Liver (tissue), 3 donors: ENCODE data around the gene SHTN1.

Experiments
- GABPA ChIP-seq, 2 donors: IDR thresholded peaks in 1 of 2; conservative IDR thresholded peaks in 1 of 2; 2 replicates each; pipeline ENCODE4 v1.6.1; 2016; ENCODE audit warnings: antibody characterized with exemption in 2 of 2, mild to moderate bottlenecking in 1 of 2, moderate library complexity in 1 of 2
- MAX ChIP-seq: IDR thresholded peaks from 2 replicates; pipeline ENCODE4 v1.6.1; 2016; ENCODE audit warnings: antibody characterized with exemption
- RAD21 ChIP-seq, 2 donors: IDR thresholded peaks; 2 replicates each; pipeline ENCODE4 v1.6.1; 2016; ENCODE audit warnings: antibody characterized with exemption in 2 of 2, mild to moderate bottlenecking in 2 of 2
- REST ChIP-seq: IDR thresholded peaks from 2 replicates; pipeline ENCODE4 v1.6.1; 2016; ENCODE audit warnings: antibody characterized with exemption, mild to moderate bottlenecking
- SP1 ChIP-seq: IDR thresholded peaks from 2 replicates; pipeline ENCODE4 v1.6.1; 2018; ENCODE audit warnings: antibody characterized with exemption, mild to moderate bottlenecking
- TAF1 ChIP-seq: conservative IDR thresholded peaks from 2 replicates; pipeline ENCODE4 v1.6.1; 2016; ENCODE audit warnings: antibody characterized with exemption, mild to moderate bottlenecking
- YY1 ChIP-seq: IDR thresholded peaks from 2 replicates; pipeline ENCODE4 v1.6.1; 2016; ENCODE audit warnings: antibody characterized with exemption, mild to moderate bottlenecking
- TF ChIP-seq, protein P1 (sequence below): fragments of 150-350 bp; IDR thresholded peaks from 2 replicates; pipeline ENCODE4 v1.5.1; 2017; ENCODE audit warnings: improper control_type of control experiment, low read depth, low read length; ENCODE audit not compliant: missing input control
- TF ChIP-seq, protein P2 (sequence below): IDR thresholded peaks from 2 replicates; pipeline ENCODE4 v1.6.1; 2016; ENCODE audit warnings: antibody characterized with exemption
- TF ChIP-seq, protein P3 (sequence below): IDR thresholded peaks from 2 replicates; pipeline ENCODE4 v1.6.1; 2016; ENCODE audit warnings: antibody characterized with exemption
- donor health status: healthy.
- donor health status: healthy.

GRCh38 chr10:117005527-117006055 is 604 bp upstream of the SHTN1 start:
- TF ChIP-seq TAF1, result no peak
- TF ChIP-seq, protein P1, sequence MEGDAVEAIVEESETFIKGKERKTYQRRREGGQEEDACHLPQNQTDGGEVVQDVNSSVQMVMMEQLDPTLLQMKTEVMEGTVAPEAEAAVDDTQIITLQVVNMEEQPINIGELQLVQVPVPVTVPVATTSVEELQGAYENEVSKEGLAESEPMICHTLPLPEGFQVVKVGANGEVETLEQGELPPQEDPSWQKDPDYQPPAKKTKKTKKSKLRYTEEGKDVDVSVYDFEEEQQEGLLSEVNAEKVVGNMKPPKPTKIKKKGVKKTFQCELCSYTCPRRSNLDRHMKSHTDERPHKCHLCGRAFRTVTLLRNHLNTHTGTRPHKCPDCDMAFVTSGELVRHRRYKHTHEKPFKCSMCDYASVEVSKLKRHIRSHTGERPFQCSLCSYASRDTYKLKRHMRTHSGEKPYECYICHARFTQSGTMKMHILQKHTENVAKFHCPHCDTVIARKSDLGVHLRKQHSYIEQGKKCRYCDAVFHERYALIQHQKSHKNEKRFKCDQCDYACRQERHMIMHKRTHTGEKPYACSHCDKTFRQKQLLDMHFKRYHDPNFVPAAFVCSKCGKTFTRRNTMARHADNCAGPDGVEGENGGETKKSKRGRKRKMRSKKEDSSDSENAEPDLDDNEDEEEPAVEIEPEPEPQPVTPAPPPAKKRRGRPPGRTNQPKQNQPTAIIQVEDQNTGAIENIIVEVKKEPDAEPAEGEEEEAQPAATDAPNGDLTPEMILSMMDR, result no peak
- peak; percentile 71 for TF ChIP-seq MAX
- TF ChIP-seq, protein P2, sequence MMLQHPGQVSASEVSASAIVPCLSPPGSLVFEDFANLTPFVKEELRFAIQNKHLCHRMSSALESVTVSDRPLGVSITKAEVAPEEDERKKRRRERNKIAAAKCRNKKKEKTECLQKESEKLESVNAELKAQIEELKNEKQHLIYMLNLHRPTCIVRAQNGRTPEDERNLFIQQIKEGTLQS, result no peak
- peak; percentile 51 for TF ChIP-seq REST
- TF ChIP-seq GABPA (IDR thresholded peaks at IDR 0.05 in 1 of 2, conservative IDR thresholded peaks at IDR 0.05 in 1 of 2), result no peak
- peak in 1 of 2 donors; percentile 31 for TF ChIP-seq RAD21 (IDR thresholded peaks at IDR 0.05)
- peak; percentile 57 for TF ChIP-seq YY1
- TF ChIP-seq, protein P3, sequence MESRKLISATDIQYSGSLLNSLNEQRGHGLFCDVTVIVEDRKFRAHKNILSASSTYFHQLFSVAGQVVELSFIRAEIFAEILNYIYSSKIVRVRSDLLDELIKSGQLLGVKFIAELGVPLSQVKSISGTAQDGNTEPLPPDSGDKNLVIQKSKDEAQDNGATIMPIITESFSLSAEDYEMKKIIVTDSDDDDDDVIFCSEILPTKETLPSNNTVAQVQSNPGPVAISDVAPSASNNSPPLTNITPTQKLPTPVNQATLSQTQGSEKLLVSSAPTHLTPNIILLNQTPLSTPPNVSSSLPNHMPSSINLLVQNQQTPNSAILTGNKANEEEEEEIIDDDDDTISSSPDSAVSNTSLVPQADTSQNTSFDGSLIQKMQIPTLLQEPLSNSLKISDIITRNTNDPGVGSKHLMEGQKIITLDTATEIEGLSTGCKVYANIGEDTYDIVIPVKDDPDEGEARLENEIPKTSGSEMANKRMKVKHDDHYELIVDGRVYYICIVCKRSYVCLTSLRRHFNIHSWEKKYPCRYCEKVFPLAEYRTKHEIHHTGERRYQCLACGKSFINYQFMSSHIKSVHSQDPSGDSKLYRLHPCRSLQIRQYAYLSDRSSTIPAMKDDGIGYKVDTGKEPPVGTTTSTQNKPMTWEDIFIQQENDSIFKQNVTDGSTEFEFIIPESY, result peak; percentile 15
- peak; percentile 78 for TF ChIP-seq SP1
